ENCODE measurements around the gene MBP. TPM values are rescaled to one million over a fixed set of nuclear protein-coding genes. Genes with fewer than 3 reads are reported as not detected.

The MBP gene
- total RNA-seq, 1 experiment from 2014 or later, result 65.2 TPM

Other genes starting within 250 kb of the MBP start
- not detected in 2 replicates for gene GALR1, start 117.1 kb upstream of the MBP start, total RNA-seq (2014; rRNA removed; shearing (Covaris generic))